Fibroblast of mammary gland (primary cell): ENCODE data around the gene SLC6A11.

ENCODE experiments used
- DNase-seq: peaks from one replicate; pipeline ENCODE4 v3.0.0-alpha.2; 2010; ENCODE audit warnings: low read depth
- H3K4me3 ChIP-seq: 2 replicates; pipeline ENCODE4 v1.5.1; 2011; ENCODE audit warnings: low read depth, mild to moderate bottlenecking, low read length, moderate library complexity; ENCODE audit not compliant: control insufficient read depth
- CTCF ChIP-seq: conservative IDR thresholded peaks from 2 replicates; pipeline ENCODE4 v1.5.1; 2011; ENCODE audit warnings: low read depth, low read length, inconsistent platforms; ENCODE audit not compliant: control insufficient read depth, insufficient read depth

The SLC6A11 gene

GRCh38 chr3:10988001-10988665, 172.1 kb downstream of the SLC6A11 start:
- DNase-seq = no peak
- no peak overlapping the region for H3K4me3 ChIP-seq
- TF ChIP-seq CTCF = no peak

GRCh38 chr3:10988991-10989484, 173.0 kb downstream of the SLC6A11 start:
- TF ChIP-seq CTCF = no peak
- no peak for DNase-seq
- H3K4me3 ChIP-seq = no peak overlapping the region
